Activated T-helper 2 cell treated with anti-CD3 and anti-CD28 coated beads, Interferon-gamma antibody, Interleukin-2, Interleukin-4, amounts not matched to agents 10 μg/mL and 5 μg/mL and 100 μg/mL, durations not matched to agents 14 hours and 24 hours and 36 hours (primary cell): ENCODE results near the gene FBXO41. TPM values are rescaled to one million over a fixed set of nuclear protein-coding genes. Genes with fewer than 3 reads are reported as not detected.

Source experiments
- DNase-seq: peaks from one replicate; pipeline ENCODE4 v3.0.0; 2021; ENCODE audit warnings: low spot score
- H3K27ac Mint-ChIP-seq: one replicate; pipeline ENCODE4 v1.8.0; 2021; ENCODE audit warnings: mixed read lengths
- H3K27me3 Mint-ChIP-seq: one replicate; pipeline ENCODE4 v1.8.0; 2021; ENCODE audit warnings: low read depth, mixed read lengths
- H3K36me3 Mint-ChIP-seq: one replicate; pipeline ENCODE4 v1.8.0; 2021; ENCODE audit warnings: low read depth, mixed read lengths
- H3K4me1 Mint-ChIP-seq: one replicate; pipeline ENCODE4 v1.8.0; 2021; ENCODE audit warnings: low read depth, mixed read lengths
- H3K4me3 Mint-ChIP-seq: one replicate; pipeline ENCODE4 v1.8.0; 2021; ENCODE audit warnings: low read depth, mild to moderate bottlenecking, moderate library complexity, mixed read lengths
- H3K9me3 Mint-ChIP-seq: one replicate; pipeline ENCODE4 v1.8.0; 2021; ENCODE audit warnings: mixed read lengths
- intact Hi-C: fragments of 100-400 bp; cut with micrococcal nuclease; formaldehyde crosslinking; loops from one replicate; pipeline ENCODE4 v1.15.1; 2023
- total RNA-seq: library from RNA; stranded (reverse); gene quantifications from 2 replicates; pipeline ENCODE4 v1.2.3, GENCODE V29; 2022

Gene FBXO41
- total RNA-seq, 1 donor from 2014 or later: 25.7 TPM

- DNase-seq: no peak
- Mint-ChIP-seq H3K36me3 (no peaks in the 10 kb centered on the region), H3K4me3 (no peak overlapping the region), H3K27me3 (peaks cover 49% of the 10 kb centered on the region), H3K27ac (no peak overlapping the region), H3K9me3 (no peaks in the 10 kb centered on the region), H3K4me1 (no peaks in the 10 kb centered on the region)
- intact Hi-C loops: no loop called here
Observed at GRCh38 chr2:73205611-73206010, 78.7 kb downstream of the FBXO41 start.

Other genes starting within 250 kb of the FBXO41 start
- gene SFXN5, start 212.8 kb downstream of the FBXO41 start, total RNA-seq: 18.4 and 18.5 TPM in 2 replicates
- 10.7 and 11.7 TPM in 2 replicates for gene RAB11FIP5, start 171.5 kb downstream of the FBXO41 start, total RNA-seq
- gene NOTO, start 81.9 kb downstream of the FBXO41 start, total RNA-seq: not detected in 2 replicates
- 48.7 and 51.4 TPM in 2 replicates for gene SMYD5, start 70.2 kb downstream of the FBXO41 start, total RNA-seq
- 10.5 and 11.4 TPM in 2 replicates for gene PRADC1, start 51.2 kb downstream of the FBXO41 start, total RNA-seq
- gene CCT7, start 50.2 kb downstream of the FBXO41 start, total RNA-seq: 562 and 584 TPM in 2 replicates
- gene EGR4, start 9.1 kb upstream of the FBXO41 start, total RNA-seq: 0.46 and 0.53 TPM in 2 replicates
- 19.0 and 21.6 TPM in 2 replicates for gene ALMS1, start 101.4 kb upstream of the FBXO41 start, total RNA-seq